ENCODE measurements around the gene ZNF586. TPM values are rescaled to one million over a fixed set of nuclear protein-coding genes. Genes with fewer than 3 reads are reported as not detected.
A peak's percentile ranks its signal among the peaks of the same experiment; 100 is the strongest.
"Not testable (repeated sequence)": the region's sequence is repeated elsewhere in the genome, so short reads cannot be mapped to it uniquely, and the experiment has no call there.

ZNF586 gene
- total RNA-seq, 4 donors from 2014 or later, result 4.6 to 42.0 (median 16.1) TPM

DNA sequence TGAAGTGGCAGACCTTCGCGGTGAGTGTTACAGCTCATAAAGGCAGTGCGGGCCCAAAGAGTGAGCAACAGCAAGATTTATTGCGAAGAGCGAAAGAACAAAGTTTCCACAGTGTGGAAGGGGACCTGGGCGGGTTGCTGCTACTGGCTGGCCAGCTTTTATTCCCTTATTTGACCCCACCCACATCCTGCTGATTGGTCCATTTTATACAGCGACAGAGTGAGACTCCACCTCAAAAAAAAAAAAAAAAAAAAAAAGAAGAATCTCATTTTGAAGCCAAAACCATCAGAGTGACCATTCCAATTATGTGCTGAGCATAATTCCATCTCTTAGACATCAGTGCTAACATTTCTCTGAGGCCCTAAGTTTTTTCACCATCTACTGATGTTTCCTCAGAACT is 47.2 kb downstream of the ZNF586 start:
- TF ChIP-seq, protein P1, sequence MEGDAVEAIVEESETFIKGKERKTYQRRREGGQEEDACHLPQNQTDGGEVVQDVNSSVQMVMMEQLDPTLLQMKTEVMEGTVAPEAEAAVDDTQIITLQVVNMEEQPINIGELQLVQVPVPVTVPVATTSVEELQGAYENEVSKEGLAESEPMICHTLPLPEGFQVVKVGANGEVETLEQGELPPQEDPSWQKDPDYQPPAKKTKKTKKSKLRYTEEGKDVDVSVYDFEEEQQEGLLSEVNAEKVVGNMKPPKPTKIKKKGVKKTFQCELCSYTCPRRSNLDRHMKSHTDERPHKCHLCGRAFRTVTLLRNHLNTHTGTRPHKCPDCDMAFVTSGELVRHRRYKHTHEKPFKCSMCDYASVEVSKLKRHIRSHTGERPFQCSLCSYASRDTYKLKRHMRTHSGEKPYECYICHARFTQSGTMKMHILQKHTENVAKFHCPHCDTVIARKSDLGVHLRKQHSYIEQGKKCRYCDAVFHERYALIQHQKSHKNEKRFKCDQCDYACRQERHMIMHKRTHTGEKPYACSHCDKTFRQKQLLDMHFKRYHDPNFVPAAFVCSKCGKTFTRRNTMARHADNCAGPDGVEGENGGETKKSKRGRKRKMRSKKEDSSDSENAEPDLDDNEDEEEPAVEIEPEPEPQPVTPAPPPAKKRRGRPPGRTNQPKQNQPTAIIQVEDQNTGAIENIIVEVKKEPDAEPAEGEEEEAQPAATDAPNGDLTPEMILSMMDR (IDR thresholded peaks at IDR 0.05), result no peak
- no peak for TF ChIP-seq POLR2A (IDR thresholded peaks at IDR 0.05)
- Histone ChIP-seq H3K36me3 (no peaks in the 10 kb centered on the region), H3K9me3 (no peaks in the 10 kb centered on the region), H3K4me3 (no peak overlapping the region), H3K27ac (no peak overlapping the region), H3K4me1 (no peaks in the 10 kb centered on the region), H3K27me3 (no peaks in the 10 kb centered on the region)
- DNase-seq, result no peak
- intact Hi-C loops (cut with DNase I; ENCODE audit: low total_unique reads), result no loop called here

DNA sequence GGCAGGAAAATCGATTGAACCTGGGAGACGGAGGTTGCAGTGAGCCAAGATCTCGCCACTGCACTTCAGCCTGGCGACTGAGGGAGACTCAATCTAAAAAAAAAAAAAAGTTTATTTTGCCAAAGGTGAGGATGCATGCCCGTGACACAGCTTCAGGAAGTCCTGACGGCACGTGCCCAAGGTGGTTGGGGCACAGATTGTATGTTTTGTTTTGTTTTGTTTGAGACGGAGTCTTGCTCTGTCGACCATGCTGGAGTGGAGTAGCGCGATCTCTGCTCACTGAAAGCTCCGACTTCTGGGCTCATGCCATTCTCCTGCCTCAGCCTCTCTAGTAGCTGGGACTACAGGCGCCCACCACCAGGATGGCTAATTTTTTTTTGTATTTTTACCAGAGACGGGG is 48.5 kb downstream of the ZNF586 start:
- Histone ChIP-seq H3K4me1 (no peaks in the 10 kb centered on the region), H3K4me3 (no peak overlapping the region), H3K36me3 (no peaks in the 10 kb centered on the region), H3K27ac (no peak overlapping the region), H3K9me3 (no peaks in the 10 kb centered on the region), H3K27me3 (no peaks in the 10 kb centered on the region)
- DNase-seq, result no peak
- TF ChIP-seq POLR2A (IDR thresholded peaks at IDR 0.05), result no peak
- TF ChIP-seq, protein P1 (IDR thresholded peaks at IDR 0.05), result no peak
- intact Hi-C loops (cut with DNase I; ENCODE audit: low total_unique reads), result no loop called here

DNA sequence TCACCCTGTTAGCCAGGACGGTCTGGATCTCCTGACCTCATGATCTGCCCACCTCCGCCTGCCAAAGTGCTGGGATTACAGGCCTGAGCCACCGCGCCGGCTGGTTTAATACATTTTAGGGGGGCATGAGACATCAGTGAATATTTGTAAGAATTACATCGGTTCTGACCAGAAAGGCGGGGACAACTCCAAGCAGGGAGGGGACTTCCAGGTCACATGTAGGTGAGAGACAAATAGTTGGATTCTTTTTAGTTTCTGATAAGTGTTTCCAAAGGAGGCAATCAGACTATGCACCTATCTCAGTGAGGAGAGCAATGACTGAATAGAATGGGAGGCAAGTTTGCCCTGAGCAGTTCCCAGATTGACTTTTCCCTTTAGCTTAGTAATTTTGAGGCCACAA is 48.9 kb downstream of the ZNF586 start:
- no peak overlapping the region for H3K27ac ChIP-seq
- TF ChIP-seq, protein P1 (IDR thresholded peaks at IDR 0.05), result no peak
- no peak for TF ChIP-seq POLR2A (IDR thresholded peaks at IDR 0.05)
- intact Hi-C loops (cut with DNase I; ENCODE audit: low total_unique reads), result no loop called here
- DNase-seq, result no peak
- H3K4me3 ChIP-seq, result no peak overlapping the region
- H3K27me3 ChIP-seq, result no peaks in the 10 kb centered on the region
- no peaks in the 10 kb centered on the region for H3K9me3 ChIP-seq
- no peaks in the 10 kb centered on the region for H3K4me1 ChIP-seq
- H3K36me3 ChIP-seq, result no peaks in the 10 kb centered on the region

DNA sequence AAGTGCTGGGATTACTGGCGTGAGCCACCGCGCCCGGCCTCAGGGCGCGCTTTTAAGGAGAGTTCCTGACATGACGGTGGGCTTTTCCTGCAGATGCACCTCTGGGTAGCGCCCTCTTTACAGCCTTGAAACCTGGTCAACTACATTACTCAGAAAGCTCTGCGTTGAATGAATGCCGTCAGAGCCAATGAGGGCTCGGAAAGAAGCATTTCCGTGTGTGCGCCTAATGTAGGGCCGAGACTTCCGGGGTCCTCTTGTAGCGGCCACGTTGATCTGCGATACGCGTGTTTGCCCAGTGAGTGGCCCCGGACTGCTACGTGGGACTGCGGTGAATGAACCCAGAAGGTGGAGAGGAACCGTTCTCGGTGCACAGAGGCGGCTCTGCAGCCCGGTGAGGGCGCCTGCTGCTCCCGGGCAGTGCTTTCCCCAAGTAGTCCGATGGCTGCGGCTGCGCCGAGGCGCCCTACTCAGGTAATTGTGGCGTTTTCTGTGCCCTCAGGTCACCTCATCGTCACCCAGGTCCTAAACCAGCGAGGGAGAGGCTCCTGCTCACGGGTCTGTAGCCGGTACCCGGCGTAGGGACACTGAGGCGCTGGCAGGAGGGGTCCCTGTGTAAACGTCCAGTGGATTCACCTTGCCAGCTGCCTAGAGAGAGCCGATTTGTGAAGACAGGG is 50.1 kb downstream of the ZNF586 start:
- intact Hi-C loops (cut with DNase I; ENCODE audit: low total_unique reads), result no loop called here
- no peaks in the 10 kb centered on the region for H3K9me3 ChIP-seq
- H3K27ac ChIP-seq, result peak overlapping the region; percentile 74 to 86
- no peaks in the 10 kb centered on the region for H3K36me3 ChIP-seq
- peak; percentile 82 to 87 for DNase-seq
- peak overlapping the region; percentile 66 to 71 for H3K4me3 ChIP-seq
- TF ChIP-seq, protein P1 (IDR thresholded peaks at IDR 0.05), result no peak
- peak in 1 of 2 donors; percentile 42 for TF ChIP-seq POLR2A (IDR thresholded peaks at IDR 0.05)
- no peaks in the 10 kb centered on the region for H3K4me1 ChIP-seq
- H3K27me3 ChIP-seq, result no peaks in the 10 kb centered on the region

DNA sequence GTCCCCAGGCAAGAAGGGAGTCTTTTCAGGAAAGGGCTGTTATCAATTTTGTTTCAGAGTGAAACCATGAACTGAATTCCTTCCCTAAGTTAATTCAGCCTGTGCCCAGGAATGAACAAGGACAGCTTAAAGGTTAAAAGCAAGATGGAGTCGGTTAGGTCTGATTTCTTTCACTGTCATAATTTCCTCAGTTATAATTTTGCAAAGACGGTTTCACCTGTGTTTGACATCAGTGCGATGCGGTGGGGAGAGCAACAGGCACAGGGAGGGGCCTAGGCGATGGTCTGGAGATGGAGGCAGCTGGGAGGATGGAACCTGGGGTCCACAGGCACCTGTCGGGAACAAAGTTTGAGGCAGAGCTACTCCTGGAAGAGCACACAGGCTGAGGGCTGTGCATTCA is 51.1 kb downstream of the ZNF586 start:
- Histone ChIP-seq H3K27ac (no peak overlapping the region), H3K27me3 (no peaks in the 10 kb centered on the region), H3K4me3 (peak overlapping the region; percentile 66 to 71), H3K4me1 (no peaks in the 10 kb centered on the region), H3K36me3 (no peaks in the 10 kb centered on the region), H3K9me3 (no peaks in the 10 kb centered on the region)
- intact Hi-C loops (cut with DNase I; ENCODE audit: low total_unique reads), result no loop called here
- TF ChIP-seq, protein P1 (IDR thresholded peaks at IDR 0.05), result no peak
- TF ChIP-seq POLR2A (IDR thresholded peaks at IDR 0.05), result no peak
- DNase-seq, result no peak

DNA sequence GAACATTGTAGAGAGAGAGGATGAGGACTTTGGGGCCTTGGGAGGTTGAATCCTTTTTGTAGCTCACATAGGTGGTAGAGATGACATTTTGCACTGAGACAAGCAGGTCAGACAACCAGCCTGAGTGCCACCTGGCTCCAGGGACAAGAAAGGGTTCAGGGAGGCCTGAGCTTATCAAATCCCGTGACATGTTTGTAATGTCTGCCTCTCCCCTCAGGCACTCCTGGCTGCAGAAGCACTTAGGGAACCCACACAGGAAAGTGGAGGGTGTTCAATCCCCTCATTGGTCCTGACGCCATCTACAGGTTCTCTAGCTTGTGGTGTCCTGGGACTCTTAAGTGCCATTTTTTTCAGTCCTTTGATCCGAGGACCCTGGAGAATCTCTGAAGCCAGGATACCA is 51.6 kb downstream of the ZNF586 start:
- H3K4me1 ChIP-seq; DNase-seq; H3K9me3 ChIP-seq; intact Hi-C loops (cut with DNase I; ENCODE audit: low total_unique reads); H3K36me3 ChIP-seq; H3K4me3 ChIP-seq; H3K27ac ChIP-seq; H3K27me3 ChIP-seq: not testable (repeated sequence)

DNA sequence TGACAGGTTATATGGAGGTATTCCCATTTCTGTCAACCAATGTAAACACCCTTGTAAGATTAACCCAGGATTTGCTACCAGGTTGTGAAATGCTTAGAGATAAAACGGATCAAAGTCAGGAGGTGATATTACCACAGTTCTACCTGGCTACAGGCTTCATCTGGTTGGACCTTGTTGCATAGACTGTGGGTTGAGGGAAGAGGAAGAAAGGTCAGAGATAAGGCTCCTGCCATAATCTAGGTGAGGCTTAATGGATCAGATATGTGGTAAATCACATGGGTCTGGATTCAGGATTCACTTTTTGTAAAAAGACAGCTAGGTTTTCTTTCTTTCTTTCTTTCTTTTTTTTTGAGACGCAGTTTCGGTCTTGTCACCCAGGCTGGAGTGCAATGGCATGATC is 52.0 kb downstream of the ZNF586 start:
- H3K4me3 ChIP-seq; H3K27ac ChIP-seq; H3K4me1 ChIP-seq; H3K27me3 ChIP-seq; DNase-seq; H3K9me3 ChIP-seq; intact Hi-C loops (cut with DNase I; ENCODE audit: low total_unique reads); H3K36me3 ChIP-seq: not testable (repeated sequence)

DNA sequence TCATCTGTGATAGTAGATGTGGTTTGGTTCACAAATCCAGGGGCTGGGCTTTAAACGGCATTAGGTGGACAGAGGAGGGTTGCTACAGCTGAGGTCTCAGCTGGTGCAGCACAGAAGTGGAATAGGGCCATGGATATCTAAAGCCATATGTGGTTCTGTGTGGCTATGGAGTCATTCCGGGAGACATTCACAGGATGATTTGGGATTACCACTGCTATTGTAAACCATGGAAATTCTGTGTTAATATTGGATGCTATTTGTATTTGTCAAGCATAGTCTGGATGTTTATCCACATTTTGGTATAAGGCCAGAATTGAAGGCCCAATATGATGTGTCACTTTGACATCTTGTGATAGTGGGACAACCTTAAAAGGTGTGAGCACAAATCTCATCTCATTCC is 53.7 kb downstream of the ZNF586 start:
- H3K4me1 ChIP-seq; intact Hi-C loops (cut with DNase I; ENCODE audit: low total_unique reads); H3K4me3 ChIP-seq; H3K27me3 ChIP-seq; DNase-seq; H3K36me3 ChIP-seq; H3K27ac ChIP-seq; H3K9me3 ChIP-seq: not testable (repeated sequence)

Data from uterus (tissue), 4 donors.